Putamen (tissue), 1 donor: Measurements from ENCODE around the gene LARGE2.

Experiments
- DNase-seq: peaks from one replicate; pipeline ENCODE4 v3.0.0-alpha.2; 2016; ENCODE audit warnings: low spot score

LARGE2 gene

DNA sequence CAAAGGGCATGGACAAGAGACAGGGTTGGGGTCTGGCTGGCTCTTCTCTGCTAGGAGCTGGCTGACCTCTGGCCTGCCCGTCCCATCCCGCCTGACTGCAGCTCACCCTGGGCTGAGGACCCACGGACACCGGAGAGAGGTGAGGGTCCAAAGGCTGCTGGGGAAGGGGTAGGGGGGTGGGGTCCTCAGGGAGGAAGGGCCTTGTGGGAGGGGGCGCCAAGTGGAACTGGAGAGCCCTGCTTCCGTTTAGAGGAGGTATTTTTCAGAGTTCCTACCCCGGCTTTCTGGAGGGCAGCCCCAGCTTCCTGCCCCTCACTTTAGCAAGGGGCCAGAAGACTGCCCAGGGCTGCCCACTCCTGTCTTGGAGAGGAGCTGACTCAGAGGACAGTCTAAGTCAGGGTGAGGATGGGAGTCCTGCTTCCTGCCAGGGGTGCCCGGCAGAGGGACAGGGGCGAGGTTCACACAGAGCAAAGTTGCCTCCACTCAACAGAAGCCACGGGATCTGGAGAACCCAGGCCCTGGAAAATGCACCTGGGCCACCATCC lies 7.1 kb downstream of the LARGE2 start:
- DNase-seq: no peak

DNA sequence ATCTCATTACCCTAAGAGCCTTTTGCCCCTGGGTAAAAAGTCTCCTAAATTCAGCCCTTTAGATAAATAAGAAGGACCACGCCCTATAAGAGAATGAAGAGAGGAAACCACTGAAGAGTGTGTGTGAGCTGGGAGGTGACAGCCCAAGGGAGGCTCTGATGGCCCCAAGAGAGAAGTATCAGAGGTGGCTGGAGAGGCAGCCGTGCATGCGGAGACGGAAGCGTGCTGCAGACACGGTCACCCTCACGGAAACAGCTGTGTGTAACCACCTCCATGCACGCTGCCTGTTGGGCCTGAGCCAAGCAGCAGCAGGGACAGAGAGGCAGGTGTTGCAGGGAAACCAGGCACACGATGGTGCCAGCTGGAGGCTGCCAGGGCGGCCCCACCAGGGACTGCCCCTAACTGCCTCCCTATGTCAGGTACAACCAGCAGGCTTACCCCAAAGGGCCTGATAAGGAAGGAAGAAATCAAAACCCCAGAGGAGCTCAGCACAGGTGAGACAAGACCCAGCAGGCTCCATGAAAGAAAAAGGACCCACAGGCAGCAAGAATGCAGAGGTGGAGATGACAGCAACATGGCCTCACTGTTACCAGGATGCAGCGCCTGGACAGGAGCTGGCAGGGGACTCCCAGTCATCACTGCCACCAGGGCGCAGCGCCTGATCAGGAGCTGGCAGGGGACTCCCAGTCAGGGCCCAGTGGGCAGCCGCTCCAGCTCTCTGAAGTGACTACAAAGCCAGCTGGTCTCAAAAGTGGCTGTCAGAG lies 7.8 kb downstream of the LARGE2 start:
- no peak for DNase-seq

DNA sequence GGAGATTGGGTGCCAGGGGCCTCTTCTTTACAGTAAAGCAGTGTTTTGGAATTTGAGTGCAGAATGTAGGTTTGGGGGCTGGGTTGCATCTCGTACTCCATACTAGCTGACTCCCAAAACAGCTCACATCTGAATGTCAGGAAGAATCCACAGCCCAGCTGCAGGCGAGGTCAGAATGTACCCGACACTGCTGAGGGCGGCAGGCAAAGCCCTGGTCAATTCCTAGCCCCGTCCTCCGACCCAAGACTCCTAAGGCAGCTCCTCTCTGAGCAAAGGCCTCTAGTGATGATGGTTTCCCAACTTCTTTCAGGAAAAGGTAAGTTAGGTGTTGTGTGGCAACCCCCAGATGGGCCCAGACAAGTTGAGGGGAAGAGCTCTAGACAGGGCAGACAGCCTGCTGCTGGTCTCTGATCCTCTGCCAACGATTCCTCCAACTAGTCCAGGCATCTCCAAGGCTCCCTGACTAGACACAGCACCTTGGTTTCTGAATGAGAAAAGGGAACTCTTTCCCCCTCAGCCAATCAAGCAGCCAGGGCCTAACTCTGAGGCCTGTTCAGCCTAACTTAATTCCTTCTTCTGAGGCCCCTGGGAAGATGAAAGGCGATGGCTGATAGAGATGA lies 8.6 kb downstream of the LARGE2 start:
- no peak for DNase-seq

DNA sequence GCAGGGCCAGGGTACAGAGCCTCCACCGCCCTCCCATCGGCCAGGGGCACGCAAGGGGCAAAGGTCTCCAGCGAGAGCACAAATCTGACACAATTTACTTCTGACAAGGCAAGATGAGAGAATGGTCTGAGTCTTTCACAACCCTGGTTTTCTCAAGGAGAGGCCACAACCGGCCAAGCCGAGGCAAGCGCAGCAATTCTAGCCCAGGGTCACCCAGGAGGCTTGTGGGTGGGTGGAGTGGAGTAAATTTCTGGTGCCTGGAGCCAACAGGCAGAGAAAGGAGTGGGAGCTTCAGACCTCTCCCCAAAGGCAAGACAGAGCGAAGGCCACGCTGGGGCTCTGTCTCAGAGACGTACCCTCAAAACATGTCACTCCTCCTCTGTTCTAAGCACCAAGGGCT lies 9.3 kb downstream of the LARGE2 start:
- no peak for DNase-seq

DNA sequence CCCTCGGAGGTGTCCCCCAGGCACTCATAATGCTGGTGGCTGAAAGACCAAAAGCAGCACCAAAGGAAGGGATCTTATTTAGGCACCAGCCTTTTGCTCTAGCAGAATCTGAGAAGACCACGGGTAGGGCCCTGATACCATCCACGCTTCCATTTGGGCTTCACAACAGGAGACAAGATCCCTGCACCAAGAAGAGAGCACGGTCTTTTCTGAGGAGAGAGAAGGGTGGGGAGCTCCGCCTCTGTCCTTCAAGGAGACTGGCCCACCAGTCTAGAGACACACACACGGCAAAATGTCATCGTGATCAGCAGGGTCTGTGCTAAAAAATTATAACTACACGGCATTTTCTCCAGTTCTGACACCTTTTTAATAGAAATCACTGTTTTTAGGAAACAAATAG lies 9.8 kb downstream of the LARGE2 start:
- DNase-seq: no peak

DNA sequence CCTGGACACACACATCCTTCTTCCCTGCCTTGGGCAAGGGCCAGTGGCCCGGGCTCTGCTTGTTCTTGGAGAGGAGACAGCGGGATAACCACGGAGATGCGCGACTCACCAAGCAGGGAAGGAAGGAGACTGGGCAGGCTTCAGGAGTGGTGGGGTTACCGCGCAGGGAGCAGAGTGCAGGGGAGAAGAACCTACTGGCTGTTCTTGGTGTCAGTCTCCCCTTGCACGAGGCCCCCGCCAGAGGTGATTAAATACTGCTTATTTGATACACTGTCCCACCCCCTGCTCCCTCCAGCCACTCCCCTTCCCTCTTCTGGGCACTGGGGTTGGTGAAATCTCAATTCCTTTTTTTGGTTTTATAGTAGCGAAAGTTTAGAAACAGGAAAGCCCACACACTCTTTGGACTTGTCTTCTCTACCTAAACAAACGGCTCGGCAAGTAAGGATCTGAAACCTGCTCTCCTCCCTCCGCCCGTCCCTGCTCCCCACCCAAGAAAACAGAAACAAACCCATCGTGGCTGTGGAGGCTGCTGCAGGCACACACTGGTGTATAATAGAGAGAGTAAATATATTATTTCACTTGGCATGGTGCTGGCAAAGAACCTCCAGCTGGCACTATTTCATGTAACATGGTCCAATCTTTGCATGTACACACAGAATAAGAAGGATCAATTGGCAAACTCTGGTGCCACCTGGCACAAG lies 10.8 kb downstream of the LARGE2 start:
- no peak for DNase-seq

DNA sequence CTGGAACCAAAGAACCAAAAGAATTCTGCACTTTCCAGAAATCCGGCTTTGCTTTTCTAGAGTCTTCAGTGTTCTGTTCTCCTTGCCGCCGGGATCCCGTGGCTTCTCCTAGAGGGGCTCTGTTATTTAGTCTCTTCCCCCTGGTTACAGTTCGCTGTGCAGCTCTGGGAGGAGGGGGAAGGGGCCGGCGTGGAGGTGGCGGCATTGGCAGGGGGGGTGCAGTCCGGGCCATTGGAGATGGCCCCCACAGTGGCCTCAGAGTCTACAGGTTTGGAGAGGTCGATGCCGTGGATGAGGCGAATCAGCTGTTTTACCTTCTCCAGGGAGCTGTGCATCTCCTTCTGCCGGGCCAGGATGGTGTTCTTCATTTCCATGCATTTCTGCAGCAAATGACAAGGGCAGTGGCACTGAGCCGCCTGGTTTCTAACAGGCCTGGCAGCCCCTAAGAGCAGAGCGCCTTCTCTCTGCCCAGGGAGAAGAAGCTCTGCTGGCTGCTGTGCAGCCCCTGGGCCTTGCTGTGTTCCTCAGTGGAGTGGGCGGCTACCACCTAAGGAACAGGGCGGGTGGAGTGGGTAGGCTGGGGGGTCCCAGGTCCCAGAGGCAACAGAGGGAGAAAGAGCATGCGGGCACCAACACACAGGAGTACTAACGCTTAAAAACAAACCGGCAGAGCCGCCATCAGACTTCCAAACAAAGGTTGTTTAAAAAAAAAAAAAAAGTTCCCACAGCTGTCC lies 11.6 kb downstream of the LARGE2 start:
- DNase-seq: no peak

DNA sequence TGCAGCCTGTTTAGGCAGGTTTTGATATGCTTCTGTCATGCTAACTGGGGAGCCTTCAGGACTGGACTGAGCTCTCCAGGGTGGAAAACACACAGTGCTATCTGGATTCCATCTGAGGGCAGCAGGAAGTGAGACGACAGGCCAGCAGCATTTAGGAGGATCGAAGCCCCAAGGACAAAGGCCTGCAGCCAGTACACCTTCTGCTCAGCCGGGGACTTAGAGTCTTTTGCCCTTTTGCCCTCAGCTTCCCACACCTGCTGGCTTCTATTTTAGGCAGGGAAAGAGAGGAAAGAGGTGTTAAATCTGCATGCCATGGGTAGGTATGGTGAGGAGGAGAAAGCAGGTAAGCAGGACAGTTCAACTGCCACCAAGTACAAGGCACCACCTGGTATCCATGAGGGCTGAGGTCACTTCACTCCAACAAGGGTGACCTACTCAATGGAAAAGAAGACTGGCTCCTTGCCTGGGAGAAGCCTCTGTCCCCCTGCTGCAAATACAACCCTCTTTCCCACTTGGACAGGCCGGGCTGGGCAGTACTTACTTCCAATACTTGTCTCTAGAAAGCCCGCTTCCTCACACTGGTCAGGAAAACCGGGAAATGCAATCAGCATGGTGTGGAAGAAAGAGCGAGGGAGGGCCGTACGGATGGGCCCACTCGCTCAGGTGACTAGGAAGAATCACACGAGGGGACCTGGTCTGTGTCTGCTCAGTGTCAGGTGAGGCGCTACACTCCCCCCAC lies 12.3 kb downstream of the LARGE2 start:
- no peak for DNase-seq

DNA sequence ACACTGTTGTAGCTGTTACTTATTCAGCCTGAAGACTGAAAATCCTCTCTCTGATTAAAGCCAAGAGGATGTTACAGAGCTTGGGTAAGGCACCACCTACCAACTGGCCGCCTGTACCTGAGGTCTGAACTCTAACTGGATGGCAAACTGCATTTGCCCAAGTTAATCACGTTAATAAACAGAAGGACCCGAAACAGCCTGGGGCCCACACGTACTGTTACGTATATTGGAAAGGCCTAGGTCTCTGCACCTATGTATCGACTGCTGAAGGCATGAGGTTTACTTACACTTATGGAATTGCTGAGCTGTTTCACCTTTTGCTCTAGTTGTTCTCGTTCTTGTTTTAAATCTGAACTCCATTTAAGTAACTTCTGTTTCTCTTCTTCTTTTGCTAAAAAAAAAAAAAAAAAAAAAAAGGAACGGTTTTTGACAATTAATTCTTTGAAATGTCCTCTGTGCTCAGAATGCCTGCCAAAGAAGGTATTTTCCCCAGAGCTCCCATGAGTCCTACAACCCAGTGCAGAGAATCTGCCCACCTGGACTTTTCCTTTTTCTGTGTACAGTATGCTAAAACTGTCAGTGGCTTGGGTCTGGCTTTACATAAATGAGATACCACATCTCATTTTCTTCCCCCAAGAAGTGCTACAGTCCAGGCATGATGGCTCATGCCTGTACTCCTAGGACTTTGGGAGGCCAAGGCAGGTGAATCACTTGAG lies 13.1 kb downstream of the LARGE2 start:
- no peak for DNase-seq

DNA sequence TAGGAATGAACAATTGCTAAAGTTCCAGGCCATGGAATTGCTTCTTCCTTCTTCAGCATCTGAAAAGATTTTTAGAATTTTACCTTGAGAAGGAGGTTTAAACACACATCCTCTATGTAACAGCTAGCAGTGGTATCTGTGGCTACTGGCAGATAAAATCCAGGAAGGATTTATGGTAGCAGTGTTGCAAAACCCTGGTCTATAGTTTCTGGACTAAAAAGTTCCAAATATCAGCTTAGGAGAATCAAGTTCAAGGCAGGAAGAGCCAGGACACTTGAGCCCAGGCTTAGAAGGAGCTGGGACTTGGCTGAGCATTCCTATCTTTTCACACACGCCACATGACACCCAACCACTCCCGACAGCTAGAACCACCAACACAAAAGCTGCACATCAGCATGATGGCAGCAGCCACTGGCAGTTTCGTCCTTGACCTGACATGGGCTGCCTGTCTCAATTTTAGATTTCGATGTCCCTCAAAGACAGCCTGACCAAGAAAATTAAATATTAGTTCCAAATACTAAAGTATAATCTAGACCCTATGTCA lies 14.1 kb downstream of the LARGE2 start:
- DNase-seq: no peak

DNA sequence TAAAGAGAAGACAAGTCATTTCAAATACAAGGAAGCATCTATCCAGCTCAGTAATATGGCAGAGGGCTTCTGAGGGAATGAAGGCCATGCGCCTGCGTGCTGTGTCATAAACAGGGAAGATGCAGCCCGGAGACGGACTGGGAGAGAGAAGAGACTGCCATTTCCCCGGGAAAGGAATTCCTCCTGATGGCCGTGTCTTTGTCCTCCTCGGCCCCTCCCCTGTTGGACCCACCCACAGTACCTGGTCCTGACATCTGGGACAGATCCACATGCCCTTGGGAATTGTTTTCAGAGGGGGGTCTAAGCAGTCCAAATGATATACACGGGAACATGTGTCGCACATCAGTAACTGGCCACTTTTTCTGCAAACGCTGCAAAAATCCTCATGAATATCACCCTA lies 15.5 kb downstream of the LARGE2 start:
- DNase-seq: no peak

DNA sequence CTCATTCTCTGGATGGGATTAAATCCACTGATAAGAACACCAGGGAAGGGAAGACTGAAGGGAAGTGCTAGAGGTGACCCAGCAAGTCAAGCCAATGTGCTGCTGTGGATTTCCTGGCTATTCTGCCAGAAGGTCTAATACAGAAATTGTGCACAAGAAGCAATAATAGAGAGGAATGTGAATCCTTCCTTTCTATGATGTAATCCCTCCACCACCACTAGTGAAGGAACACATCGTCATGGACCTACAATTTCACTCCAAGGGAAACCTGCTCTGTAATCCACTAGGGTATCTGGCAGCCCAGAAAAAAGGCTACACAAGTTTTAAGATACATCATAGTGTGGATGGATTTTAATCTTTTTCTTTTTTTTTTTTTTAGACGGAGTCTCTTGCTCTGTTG lies 17.4 kb downstream of the LARGE2 start:
- DNase-seq: no peak

DNA sequence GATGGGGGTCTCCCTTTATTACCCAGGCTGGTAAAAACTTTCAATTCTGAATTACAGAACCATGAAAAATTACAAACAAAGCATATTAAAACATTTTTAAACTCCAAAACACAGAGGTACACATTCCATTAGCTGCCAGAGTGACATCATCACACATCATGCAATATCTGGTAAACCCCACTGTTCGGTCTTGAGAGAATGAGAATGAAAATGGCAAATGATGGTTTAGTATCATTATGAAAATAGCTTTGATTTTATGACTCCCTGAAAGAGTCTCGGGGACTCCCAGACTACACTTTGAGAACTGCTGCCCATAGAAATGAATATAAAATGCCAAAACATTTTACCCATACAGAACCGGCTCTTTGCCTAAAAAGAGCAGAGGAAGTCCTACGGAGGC lies 18.8 kb downstream of the LARGE2 start:
- no peak for DNase-seq

DNA sequence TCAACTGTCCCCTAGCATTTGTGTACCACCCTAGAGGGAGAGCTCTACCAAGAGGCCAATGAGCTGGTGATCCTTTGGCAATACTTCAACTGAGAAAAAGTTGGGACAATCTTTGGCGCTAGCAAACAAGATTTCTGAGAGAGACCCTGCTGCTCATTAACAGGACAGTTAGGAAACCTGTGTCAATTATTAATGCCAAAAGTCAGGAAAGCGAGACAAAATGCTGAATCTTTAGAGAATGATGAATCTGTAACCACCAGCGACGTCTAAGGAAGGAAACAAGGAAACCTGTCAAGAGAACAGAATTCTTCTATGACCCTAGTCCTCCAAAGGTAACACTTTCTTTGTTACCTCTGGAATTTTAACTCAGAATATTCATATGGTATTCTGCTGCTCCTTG lies 19.9 kb downstream of the LARGE2 start:
- DNase-seq: no peak

DNA sequence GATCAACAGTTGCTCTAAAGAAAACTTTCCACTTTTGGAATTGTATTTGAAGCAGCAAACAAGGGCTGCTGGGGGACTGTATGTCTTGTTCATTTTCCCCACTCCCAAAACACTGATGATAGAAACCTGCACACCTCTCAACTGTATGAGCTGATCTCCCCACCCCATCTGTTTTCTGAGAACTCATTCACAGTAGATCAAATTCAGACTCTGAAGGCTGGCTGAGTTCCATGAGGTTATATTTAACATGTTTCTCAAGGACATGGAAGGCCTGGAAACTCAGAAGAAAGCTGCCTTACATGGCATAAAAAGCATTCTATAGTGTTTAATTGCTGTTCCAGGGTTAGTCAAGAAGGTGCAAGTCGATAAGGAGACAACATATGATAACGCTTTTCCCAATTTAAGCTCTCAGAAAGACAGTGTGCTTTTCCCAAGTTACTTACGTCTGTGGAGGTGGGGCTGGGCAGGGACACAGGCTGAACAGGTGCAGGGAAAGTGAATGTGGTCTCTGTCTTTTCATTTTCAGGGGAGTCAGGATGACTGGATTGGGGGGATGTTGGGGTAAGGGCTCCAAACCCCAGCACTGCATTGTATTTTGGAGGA lies 23.0 kb downstream of the LARGE2 start:
- no peak for DNase-seq

DNA sequence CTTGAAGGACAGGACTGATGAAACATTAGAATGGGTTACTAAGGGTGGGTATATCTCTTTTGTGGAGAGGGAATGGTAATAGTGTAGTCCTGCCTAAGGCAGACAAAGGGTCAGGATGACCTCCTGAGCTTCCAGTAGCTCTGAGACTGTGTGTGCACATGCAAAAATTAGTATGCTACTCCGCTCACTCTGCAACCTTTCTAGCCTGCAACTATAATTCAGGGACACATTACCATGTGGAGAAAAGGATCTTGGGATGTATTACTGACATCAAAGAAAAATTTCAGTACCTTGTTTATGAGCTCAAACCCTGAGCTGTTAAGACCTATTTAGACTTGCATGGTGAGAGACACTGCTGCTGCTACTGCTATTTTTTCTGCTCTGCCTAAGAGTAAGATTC lies 25.4 kb downstream of the LARGE2 start:
- no peak for DNase-seq

DNA sequence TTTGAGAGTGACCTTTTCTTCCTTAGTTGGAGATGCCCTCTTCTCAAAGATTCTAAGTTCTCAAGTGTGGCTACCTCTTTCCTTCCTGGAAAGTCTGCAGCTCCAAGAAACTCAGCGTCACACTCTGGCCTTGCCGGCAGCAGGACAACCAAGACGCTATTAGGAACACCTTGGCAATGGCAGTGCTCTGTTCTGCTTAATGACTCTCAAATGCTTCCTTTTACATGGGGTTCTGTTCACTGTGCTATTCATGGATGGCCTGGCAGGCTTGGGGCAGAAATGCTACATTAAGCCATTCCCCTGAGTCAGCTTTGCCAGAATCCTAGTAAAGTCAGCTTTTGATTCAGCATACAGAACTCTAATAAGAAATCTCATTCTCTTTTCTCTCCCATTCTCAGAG lies 25.9 kb downstream of the LARGE2 start:
- peak; percentile 54 for DNase-seq

DNA sequence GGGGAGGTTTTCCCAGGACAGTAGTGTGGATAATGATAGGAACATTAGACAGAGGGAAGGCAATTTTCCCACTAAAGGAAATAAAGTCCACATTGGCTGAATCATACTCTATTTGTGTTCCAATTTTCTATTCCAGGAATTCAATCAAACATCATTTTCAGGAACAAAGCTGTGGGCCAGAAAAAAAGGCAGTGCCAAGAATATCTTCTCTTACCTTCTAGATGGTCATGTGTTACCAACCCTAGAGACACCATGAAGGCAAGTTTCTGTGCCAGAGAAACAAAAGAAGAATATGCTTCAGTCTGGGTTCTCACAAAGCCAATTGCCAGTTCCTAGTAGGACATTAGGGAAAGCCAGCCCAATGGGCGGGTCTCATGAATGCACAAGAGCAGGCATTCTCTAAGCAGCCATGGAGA lies 27.5 kb downstream of the LARGE2 start:
- DNase-seq: no peak

DNA sequence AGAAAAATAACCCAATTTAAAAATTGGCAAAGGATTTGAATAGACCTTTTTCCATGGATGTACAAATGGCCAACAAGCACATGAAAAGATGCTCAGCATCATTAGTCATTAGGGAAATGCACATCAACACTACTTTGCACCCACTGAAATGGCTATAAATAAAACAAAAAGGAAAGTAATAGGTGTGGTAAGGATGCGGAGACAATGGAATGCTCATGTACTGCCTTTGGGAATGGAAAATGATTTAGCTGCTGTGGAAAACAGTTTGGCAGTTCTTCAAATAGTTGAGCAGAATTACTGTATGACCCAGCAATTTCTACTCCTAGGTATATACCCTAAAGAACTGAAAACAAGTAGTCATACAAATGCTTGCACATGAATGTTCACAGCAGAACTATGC lies 37.4 kb downstream of the LARGE2 start:
- no peak for DNase-seq

DNA sequence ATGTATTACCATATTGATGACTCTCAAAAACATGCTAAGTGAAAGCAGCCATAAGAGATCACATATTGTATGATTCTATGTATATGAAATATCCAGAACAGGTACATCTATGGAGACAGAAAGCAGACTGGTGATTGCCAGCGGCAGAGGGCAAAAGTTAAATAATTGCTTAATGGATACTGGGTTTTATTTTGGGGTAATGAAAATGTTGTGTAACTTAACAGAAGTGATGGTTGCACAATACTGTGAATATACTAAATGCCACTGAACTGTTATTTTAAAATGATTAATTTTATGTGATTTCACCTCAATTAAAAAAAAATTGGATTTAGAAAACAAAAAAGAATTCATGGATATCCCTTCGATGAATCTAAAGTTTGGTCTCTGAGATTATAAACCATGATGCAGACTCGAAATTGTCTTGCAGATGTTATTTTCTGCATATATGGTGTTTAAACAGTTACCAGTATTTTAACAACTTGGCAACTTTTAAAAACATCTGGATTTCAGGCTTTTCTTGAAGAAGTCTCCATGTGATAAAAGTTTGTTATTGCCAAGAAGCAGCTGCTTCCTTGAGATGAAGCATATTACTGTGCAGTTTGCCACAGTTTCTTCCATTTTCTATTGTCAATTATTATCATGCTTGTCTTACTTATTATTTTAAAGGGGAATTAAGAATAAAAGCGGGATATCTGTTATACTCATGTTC lies 38.1 kb downstream of the LARGE2 start:
- no peak for DNase-seq
